Skin epidermis (tissue), 12 donors: Measurements from ENCODE around the gene TP53.
"Not testable (repeated sequence)": the region's sequence is repeated elsewhere in the genome, so short reads cannot be mapped to it uniquely, and the experiment has no call there.

Experiments
- H3K27ac ChIP-seq, 21 experiments: fragments of 200-600 bp; sonication (generic) in 11 of 21; one replicate each; pipeline ENCODE4 v1.5.0; 2020; ENCODE audit warnings: mild to moderate bottlenecking in 3 of 21, inconsistent platforms in 2 of 21, moderate library complexity in 2 of 21
- H3K4me3 ChIP-seq, 7 experiments: fragments of 200-600 bp; sonication (generic) in 2 of 7; one replicate each; pipeline ENCODE4 v1.5.0; 2020; ENCODE audit warnings: inconsistent platforms in 2 of 7, mild to moderate bottlenecking in 2 of 7, moderate library complexity in 1 of 7

The TP53 gene

GRCh38 chr17:7644775-7645174 is 42.5 kb downstream of the TP53 start:
- Histone ChIP-seq H3K4me3 (no peak overlapping the region), H3K27ac (no peak overlapping the region)

GRCh38 chr17:7641635-7642034 is 45.7 kb downstream of the TP53 start:
- H3K4me3 ChIP-seq, H3K27ac ChIP-seq: not testable (repeated sequence)

GRCh38 chr17:7640783-7641182 is 46.5 kb downstream of the TP53 start:
- no peak overlapping the region for H3K27ac ChIP-seq
- H3K4me3 ChIP-seq, result no peak overlapping the region

- Histone ChIP-seq H3K4me3 (no peak overlapping the region), H3K27ac (no peak overlapping the region)
Observed at GRCh38 chr17:7636163-7636562, 51.1 kb downstream of the TP53 start.

- Histone ChIP-seq H3K27ac (no peak overlapping the region), H3K4me3 (no peak overlapping the region)
Observed at GRCh38 chr17:7634384-7634783, 52.9 kb downstream of the TP53 start.

- no peak overlapping the region for H3K27ac ChIP-seq
- H3K4me3 ChIP-seq, result no peak overlapping the region
Observed at GRCh38 chr17:7633093-7633492, 54.2 kb downstream of the TP53 start.

- Histone ChIP-seq H3K4me3 (no peak overlapping the region), H3K27ac (no peak overlapping the region)
Observed at GRCh38 chr17:7632492-7632894, 54.8 kb downstream of the TP53 start.

GRCh38 chr17:7631398-7632380 is 55.6 kb downstream of the TP53 start:
- Histone ChIP-seq H3K27ac (no peak overlapping the region), H3K4me3 (no peak overlapping the region)

- no peak within 1 kb of the TSS for H3K27ac ChIP-seq
Observed at GRCh38 chr17:7629939-7630571, 57.2 kb downstream of the TP53 start, which contains the start of gene SHBG. TSS of gene SHBG (plus strand) at chr17:7630135. CDS start at chr17:7630173, 38 bp downstream.

GRCh38 chr17:7627250-7628121 is 59.8 kb downstream of the TP53 start, which contains the start of gene SAT2:
TSS of gene SAT2 (minus strand) at chr17:7627821. CDS start at chr17:7627635, 186 bp downstream.
- peak within 1 kb of the TSS; percentile 37 to 98 (median 90) for H3K27ac ChIP-seq
- H3K4me3 ChIP-seq, result peak within 1 kb of the TSS; percentile 45 to 79 (median 66)

More at GRCh38 chr17:7629939-7630571, 57.2 kb downstream of the TP53 start, which contains the start of gene SHBG:
- no peak within 1 kb of the TSS for H3K4me3 ChIP-seq

- H3K4me3 ChIP-seq, result peak overlapping the region; percentile 45 to 79 (median 66)
Observed at GRCh38 chr17:7626956-7627249, 60.4 kb downstream of the TP53 start.

GRCh38 chr17:7626307-7626706 is 61.0 kb downstream of the TP53 start:
- H3K4me3 ChIP-seq, result peak overlapping the region in 1 of 7 experiments; percentile 79
- peak overlapping the region in 5 of 21 experiments; percentile 90 to 96 (median 91) for H3K27ac ChIP-seq

More at GRCh38 chr17:7626956-7627249, 60.4 kb downstream of the TP53 start:
- H3K27ac ChIP-seq, result peak overlapping the region in 18 of 21 experiments; percentile 68 to 98 (median 90)

GRCh38 chr17:7625749-7626148 is 61.5 kb downstream of the TP53 start:
- not testable (repeated sequence) for H3K27ac ChIP-seq, H3K4me3 ChIP-seq

GRCh38 chr17:7623661-7624060 is 63.6 kb downstream of the TP53 start:
- Histone ChIP-seq H3K27ac (no peak overlapping the region), H3K4me3 (no peak overlapping the region)

GRCh38 chr17:7620835-7621234 is 66.5 kb downstream of the TP53 start:
- Histone ChIP-seq H3K27ac (no peak overlapping the region), H3K4me3 (no peak overlapping the region)

GRCh38 chr17:7618608-7619007 is 68.7 kb downstream of the TP53 start:
- H3K4me3 ChIP-seq, result no peak overlapping the region
- H3K27ac ChIP-seq, result no peak overlapping the region
